BLaER1 treated with 17β-estradiol and CSF1 and Interleukin-3, amounts not matched to agents 10 nM and 100 nM (cell line): Measurements from ENCODE around the gene APPBP2.

ENCODE experiments used
- H3K27ac ChIP-seq, 11 experiments: shearing (Covaris generic); formaldehyde crosslinking; 2 replicates each; pipeline ENCODE4 v1.8.1; 2022
- H3K27me3 ChIP-seq, 11 experiments: shearing (Covaris generic); formaldehyde crosslinking; 2 replicates each; pipeline ENCODE4 v1.8.1; 2022
- H3K36me3 ChIP-seq, 11 experiments: shearing (Covaris generic); formaldehyde crosslinking; 2 replicates each; pipeline ENCODE4 v1.8.1; 2022
- H3K4me1 ChIP-seq, 10 experiments: shearing (Covaris generic); formaldehyde crosslinking; 2 replicates each; pipeline ENCODE4 v1.8.1; 2022
- H3K4me2 ChIP-seq, 11 experiments: shearing (Covaris generic); formaldehyde crosslinking; 2 replicates each; pipeline ENCODE4 v1.8.1; 2022
- H3K4me3 ChIP-seq, 10 experiments: shearing (Covaris generic); formaldehyde crosslinking; 2 replicates each; pipeline ENCODE4 v1.8.1; 2022
- H3K9ac ChIP-seq, 11 experiments: shearing (Covaris generic); formaldehyde crosslinking; 2 replicates each; pipeline ENCODE4 v1.8.1; 2022
- H3K9me3 ChIP-seq, 11 experiments: shearing (Covaris generic); formaldehyde crosslinking; replicated peaks in 1 of 11; 2 replicates each; pipeline ENCODE4 v1.8.1; 2022
- H4K20me1 ChIP-seq, 11 experiments: shearing (Covaris generic); formaldehyde crosslinking; 2 replicates each; pipeline ENCODE4 v1.8.1; 2022
- Cebpa-rat ChIP-seq, 11 experiments: shearing (Covaris generic); IDR thresholded peaks; 2 replicates each; pipeline ENCODE4 v1.8.1; 2022

Gene APPBP2

DNA sequence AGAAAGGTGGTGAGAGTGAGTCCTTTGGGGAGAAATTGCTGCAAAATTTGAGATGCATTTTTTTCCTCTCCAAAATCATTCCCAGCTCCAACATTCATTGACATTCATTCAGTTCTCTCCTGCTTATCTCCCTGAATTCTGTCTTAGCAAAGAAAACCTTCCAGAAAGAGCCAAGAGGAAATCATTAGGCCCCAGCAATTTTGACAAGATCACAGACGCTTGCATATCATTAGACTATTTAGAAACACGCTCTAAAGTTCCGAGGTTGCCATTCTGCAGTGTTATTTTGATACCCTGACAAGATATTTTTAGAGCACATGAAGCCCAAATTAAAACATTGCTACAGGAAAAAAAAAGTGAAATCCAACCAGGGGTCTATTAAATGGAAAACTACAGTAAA is 113.3 kb downstream of the APPBP2 start:
- H3K9me3 ChIP-seq = peaks cover 0 to 22% (median 12%) of the 10 kb centered on the region in 11 experiments; a peak in 16 of 22 replicates
- no peak overlapping the region for H3K4me2 ChIP-seq
- no peaks in the 10 kb centered on the region for H3K36me3 ChIP-seq
- no peak overlapping the region for H3K9ac ChIP-seq
- H3K27ac ChIP-seq = no peak overlapping the region
- no peak overlapping the region for H3K4me3 ChIP-seq
- H3K27me3 ChIP-seq = no peaks in the 10 kb centered on the region
- H4K20me1 ChIP-seq = no peaks in the 10 kb centered on the region
- no peak for TF ChIP-seq Cebpa-rat (IDR thresholded peaks at IDR 0.05)
- 0 out of 20 replicates have a peak, but pooled peaks cover 0 to 6% (median 0%) of the 10 kb centered on the region in 10 experiments for H3K4me1 ChIP-seq

DNA sequence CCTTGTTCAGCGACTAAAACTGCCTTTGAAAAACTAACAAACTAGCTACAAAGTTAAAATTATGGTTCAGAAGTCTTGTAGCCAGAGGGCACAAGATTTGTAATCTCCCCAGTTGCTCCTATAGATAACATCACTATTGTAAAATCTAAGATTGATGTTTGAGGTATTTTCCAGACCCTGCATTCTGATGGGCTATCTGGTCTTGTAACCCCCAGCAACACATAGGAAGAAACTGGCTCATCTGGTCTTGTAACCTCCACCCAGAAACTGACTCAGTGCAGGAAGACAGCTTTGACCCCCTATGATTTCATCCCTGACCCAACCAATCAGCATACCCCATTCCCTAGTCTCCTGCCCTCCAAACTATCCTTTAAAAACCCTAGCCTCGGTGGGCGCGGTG is 116.0 kb downstream of the APPBP2 start:
- Histone ChIP-seq H3K9ac (no peak overlapping the region), H3K36me3 (no peaks in the 10 kb centered on the region)
- TF ChIP-seq Cebpa-rat (IDR thresholded peaks at IDR 0.05) = no peak

DNA sequence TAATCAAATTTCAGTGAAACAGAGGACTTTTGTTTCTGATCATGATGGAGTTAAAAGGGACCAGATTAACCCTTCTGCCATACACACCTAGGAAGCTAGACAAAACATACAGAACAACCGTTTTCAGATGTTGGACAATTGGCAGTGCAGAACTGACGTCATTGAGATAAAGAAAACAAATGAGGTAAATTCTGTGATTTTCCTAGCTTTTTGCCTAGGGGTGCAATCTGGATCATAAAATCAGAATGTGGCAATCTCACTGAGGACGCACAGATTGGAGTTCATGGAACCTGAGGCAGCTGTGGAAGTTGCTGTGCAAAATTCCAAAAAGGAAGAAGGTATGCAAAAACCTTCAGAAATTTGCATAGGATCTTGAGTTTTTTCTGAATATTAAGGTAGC is 119.2 kb downstream of the APPBP2 start:
- Histone ChIP-seq H3K4me1 (peaks cover 11 to 37% (median 27%) of the 10 kb centered on the region in 10 experiments), H3K9me3 (peaks cover 0 to 22% (median 12%) of the 10 kb centered on the region in 11 experiments; a peak in 16 of 22 replicates), H3K4me3 (no peak overlapping the region), H3K9ac (no peak overlapping the region), H3K36me3 (no peaks in the 10 kb centered on the region), H3K27me3 (no peaks in the 10 kb centered on the region), H4K20me1 (no peaks in the 10 kb centered on the region), H3K4me2 (no peak overlapping the region), H3K27ac (no peak overlapping the region)
- TF ChIP-seq Cebpa-rat (IDR thresholded peaks at IDR 0.05) = no peak

More for the DNA sequence above, 116.0 kb downstream of the APPBP2 start:
- H4K20me1 ChIP-seq = no peaks in the 10 kb centered on the region
- no peak overlapping the region for H3K4me3 ChIP-seq
- H3K27me3 ChIP-seq = no peaks in the 10 kb centered on the region
- no peak overlapping the region for H3K27ac ChIP-seq
- peaks cover 0 to 5% (median 3%) of the 10 kb centered on the region in 10 experiments; a peak in 9 of 20 replicates for H3K4me1 ChIP-seq
- peaks cover 0 to 22% (median 12%) of the 10 kb centered on the region in 11 experiments; a peak in 16 of 22 replicates for H3K9me3 ChIP-seq
- H3K4me2 ChIP-seq = no peak overlapping the region

GRCh38 chr17:60403962-60404361 is 122.1 kb downstream of the APPBP2 start:
- Histone ChIP-seq H3K4me1 (peaks cover 13 to 60% (median 38%) of the 10 kb centered on the region in 10 experiments), H3K9ac (no peak overlapping the region), H3K27ac (no peak overlapping the region), H3K4me2 (peak overlapping the region in 5 of 11 experiments; percentile 33 to 62 (median 55); a peak in 10 of 22 replicates), H4K20me1 (no peaks in the 10 kb centered on the region), H3K4me3 (no peak overlapping the region), H3K9me3 (peaks cover 0 to 2% (median 0%) of the 10 kb centered on the region in 11 experiments; a peak in 7 of 22 replicates), H3K27me3 (no peaks in the 10 kb centered on the region), H3K36me3 (no peaks in the 10 kb centered on the region)
- TF ChIP-seq Cebpa-rat (IDR thresholded peaks at IDR 0.05) = no peak

GRCh38 chr17:60403523-60403810 is 122.6 kb downstream of the APPBP2 start:
- no peak overlapping the region for H3K4me3 ChIP-seq
- no peaks in the 10 kb centered on the region for H3K9me3 ChIP-seq
- H3K36me3 ChIP-seq = no peaks in the 10 kb centered on the region
- no peak overlapping the region for H3K27ac ChIP-seq
- H3K27me3 ChIP-seq = no peaks in the 10 kb centered on the region
- no peak overlapping the region for H3K9ac ChIP-seq
- peaks cover 18 to 65% (median 43%) of the 10 kb centered on the region in 10 experiments for H3K4me1 ChIP-seq
- H4K20me1 ChIP-seq = no peaks in the 10 kb centered on the region
- H3K4me2 ChIP-seq = peak overlapping the region in 8 of 11 experiments; percentile 40 to 62 (median 54); a peak in 10 of 22 replicates
- TF ChIP-seq Cebpa-rat (IDR thresholded peaks at IDR 0.05) = no peak

- Histone ChIP-seq H3K4me1 (peaks cover 34 to 81% (median 59%) of the 10 kb centered on the region in 10 experiments), H3K27ac (no peak overlapping the region), H3K4me3 (no peak overlapping the region), H3K36me3 (no peaks in the 10 kb centered on the region), H3K9me3 (no peaks in the 10 kb centered on the region), H3K4me2 (no peak overlapping the region; a peak in 1 of 22 replicates), H3K27me3 (no peaks in the 10 kb centered on the region), H3K9ac (no peak overlapping the region), H4K20me1 (no peaks in the 10 kb centered on the region)
- TF ChIP-seq Cebpa-rat (IDR thresholded peaks at IDR 0.05) = no peak
Measured at GRCh38 chr17:60401819-60402218, 124.2 kb downstream of the APPBP2 start.

- H3K4me2 ChIP-seq = peak overlapping the region; percentile 79 to 98 (median 87)
- H3K36me3 ChIP-seq = no peaks in the 10 kb centered on the region
- H3K9ac ChIP-seq = peak overlapping the region; percentile 54 to 86 (median 74); a peak in 21 of 22 replicates
- H3K4me3 ChIP-seq = peak overlapping the region in 2 of 10 experiments; percentile 8 to 20; a peak in 4 of 20 replicates
- H3K27ac ChIP-seq = peak overlapping the region; percentile 72 to 97 (median 90)
- no peaks in the 10 kb centered on the region for H3K9me3 ChIP-seq
- H4K20me1 ChIP-seq = no peaks in the 10 kb centered on the region
- peak in 2 of 11 experiments; percentile 28 to 31; a peak in 2 of 22 replicates for TF ChIP-seq Cebpa-rat (IDR thresholded peaks at IDR 0.05)
- peaks cover 54 to 94% (median 80%) of the 10 kb centered on the region in 10 experiments for H3K4me1 ChIP-seq
- no peaks in the 10 kb centered on the region for H3K27me3 ChIP-seq
Measured at GRCh38 chr17:60398227-60398959, 127.6 kb downstream of the APPBP2 start.

GRCh38 chr17:60396412-60396811 is 129.6 kb downstream of the APPBP2 start:
- no peak overlapping the region for H3K4me3 ChIP-seq
- no peaks in the 10 kb centered on the region for H3K9me3 ChIP-seq
- H3K36me3 ChIP-seq = no peaks in the 10 kb centered on the region
- peaks cover 52 to 81% (median 72%) of the 10 kb centered on the region in 10 experiments for H3K4me1 ChIP-seq
- no peaks in the 10 kb centered on the region for H3K27me3 ChIP-seq
- H3K27ac ChIP-seq = peak overlapping the region in 9 of 11 experiments; percentile 77 to 97 (median 91); a peak in 17 of 22 replicates
- peak overlapping the region; percentile 79 to 98 (median 87); a peak in 21 of 22 replicates for H3K4me2 ChIP-seq
- no peak for TF ChIP-seq Cebpa-rat (IDR thresholded peaks at IDR 0.05)
- no peaks in the 10 kb centered on the region; a peak in 1 of 22 replicates for H4K20me1 ChIP-seq
- no peak overlapping the region; a peak in 1 of 22 replicates for H3K9ac ChIP-seq

DNA sequence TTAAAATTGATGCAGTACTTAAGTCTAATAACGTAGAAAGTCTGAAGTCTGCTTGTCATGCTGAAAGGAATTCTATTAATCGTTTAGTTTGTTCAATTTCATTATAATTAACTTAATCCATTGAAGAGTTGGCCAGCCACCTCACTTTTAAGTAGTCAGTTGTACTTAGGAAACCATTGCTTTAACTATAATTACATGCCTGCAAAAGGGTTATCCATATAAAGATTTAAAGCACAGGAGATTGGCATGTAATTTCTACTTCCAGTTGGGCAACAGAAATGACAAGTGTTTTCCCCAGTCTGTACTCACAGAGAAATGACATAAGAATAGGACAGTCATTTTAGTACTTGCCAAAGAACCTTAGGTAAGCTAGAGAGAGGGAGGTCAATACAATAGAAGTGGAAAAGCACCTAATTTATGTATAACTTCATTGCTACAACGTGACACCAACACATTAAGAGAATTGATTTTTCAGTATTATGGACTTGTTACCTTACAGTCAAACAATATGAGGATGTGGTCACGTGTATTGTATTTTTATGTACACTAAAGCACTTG is 130.5 kb downstream of the APPBP2 start:
- Histone ChIP-seq H3K9ac (no peak overlapping the region; a peak in 1 of 22 replicates), H3K36me3 (no peaks in the 10 kb centered on the region), H3K27me3 (no peaks in the 10 kb centered on the region), H3K4me3 (no peak overlapping the region), H4K20me1 (peaks cover 0 to 7% (median under 1%) of the 10 kb centered on the region in 11 experiments; a peak in 7 of 22 replicates), H3K27ac (peak overlapping the region in 9 of 11 experiments; percentile 6 to 98 (median 91); a peak in 15 of 22 replicates), H3K4me2 (peak overlapping the region in 9 of 11 experiments; percentile 15 to 98 (median 87); a peak in 15 of 22 replicates), H3K9me3 (no peaks in the 10 kb centered on the region), H3K4me1 (peaks cover 57 to 79% (median 73%) of the 10 kb centered on the region in 10 experiments)
- no peak for TF ChIP-seq Cebpa-rat (IDR thresholded peaks at IDR 0.05)
